HCT116 (cell line): ENCODE results near the gene BFSP1. TPM values are rescaled to one million over a fixed set of nuclear protein-coding genes. Genes with fewer than 3 reads are reported as not detected.

ENCODE experiments used
- ATAC-seq: fragments of 200-7000 bp; cut with Tn5 transposase; 2 replicates; pipeline ENCODE4 v1.9.1; 2020; ENCODE audit warnings: mild to moderate bottlenecking, moderate library complexity
- BruUV-seq: library from RNA; stranded (reverse); fragments of 400-500 nt; replicated peaks from 2 replicates; lab custom pipeline; 2021; lab: Mats Ljungman, UMichigan
- CTCF ChIA-PET: fragments of 300-600 bp; sonication (Branson Sonifier 250); formaldehyde crosslinking; loops from one replicate; lab custom pipeline; 2021; ENCODE audit warnings: antibody characterized with exemption; lab: Charles Lee
- POLR2A ChIA-PET: fragments of 300-600, 350-600 bp; sonication (Branson Sonifier 250); formaldehyde crosslinking; loops from one replicate; lab custom pipeline; 2021; ENCODE audit warnings: antibody characterized with exemption; lab: Charles Lee
- RAD21 ChIA-PET, 2 experiments: fragments of 300-600 bp; sonication (Branson Sonifier 250); formaldehyde crosslinking; loops; one replicate each; lab custom pipeline; 2023; ENCODE audit warnings: low total read pairs in 2 of 2; ENCODE audit not compliant: uncharacterized antibody in 2 of 2, unreplicated experiment in 2 of 2, low non-redundant PET in 1 of 2; lab: Charles Lee
- DNase-seq: peaks from one replicate; pipeline ENCODE4 v3.0.0-alpha.2; 2010; ENCODE audit warnings: low read depth, low spot score
- H2AFZ ChIP-seq: fragments of 200-600 bp; shearing (Covaris generic), sonication (generic); 2 replicates; pipeline ENCODE4 v1.6.1; 2017; ENCODE audit warnings: low read depth, mixed run types, mixed read lengths, antibody characterized with exemption, low read length; ENCODE audit not compliant: poor library complexity, severe bottlenecking
- H3K27ac ChIP-seq: 2 replicates; pipeline ENCODE4 v1.5.1; 2012; ENCODE audit warnings: low read depth, low read length
- H3K27me3 ChIP-seq: fragments of 200-600 bp; sonication (generic); 2 replicates; pipeline ENCODE4 v1.6.1; 2016; ENCODE audit warnings: mixed run types, low read length, mixed read lengths; ENCODE audit not compliant: insufficient read depth
- H3K36me3 ChIP-seq, 2 experiments: fragments of 200-500 bp in 1 of 2; fragments of 200-600 bp in 1 of 2; sonication (Bioruptor generic) in 1 of 2; sonication (generic) in 1 of 2; 2 replicates each; pipeline versions ENCODE4 v1.5.1 to v1.6.1; 2014 to 2016; ENCODE audit warnings: low read length in 2 of 2, inconsistent platforms in 1 of 2, mixed read lengths in 1 of 2, mixed run types in 1 of 2; ENCODE audit not compliant: insufficient read depth in 2 of 2, control insufficient read depth in 1 of 2
- H3K4me1 ChIP-seq, 2 experiments: fragments of 200-600 bp in 1 of 2; sonication (generic) in 1 of 2; 2 replicates each; pipeline versions ENCODE4 v1.5.1 to v1.6.1; 2012 to 2017; ENCODE audit warnings: low read length in 2 of 2, inconsistent platforms in 1 of 2, mild to moderate bottlenecking in 1 of 2, mixed read lengths in 1 of 2, mixed run types in 1 of 2, moderate library complexity in 1 of 2; ENCODE audit not compliant: insufficient read depth in 2 of 2, control insufficient read depth in 1 of 2
- H3K4me2 ChIP-seq: fragments of 200-600 bp; sonication (generic); 2 replicates; pipeline ENCODE4 v1.6.1; 2017; ENCODE audit warnings: mixed run types, low read length, mixed read lengths
- H3K4me3 ChIP-seq, 2 experiments: fragments of 200-600 bp in 1 of 2; sonication (generic) in 1 of 2; replicated peaks in 1 of 2; 2 replicates each; pipeline ENCODE4 v1.5.1; 2011 to 2016; ENCODE audit warnings: low read length in 2 of 2, control low read depth in 1 of 2, low read depth in 1 of 2, mild to moderate bottlenecking in 1 of 2, mixed read lengths in 1 of 2, mixed run types in 1 of 2
- H3K79me2 ChIP-seq: fragments of 200-600 bp; sonication (generic); 2 replicates; pipeline ENCODE4 v1.6.1; 2017; ENCODE audit warnings: mild to moderate bottlenecking, mixed run types, low read length, moderate library complexity, mixed read lengths; ENCODE audit not compliant: insufficient read depth
- H3K9ac ChIP-seq: fragments of 200-600 bp; sonication (generic); 2 replicates; pipeline ENCODE4 v1.6.1; 2016; ENCODE audit warnings: low read length, mixed read lengths
- H3K9me2 ChIP-seq: fragments of 200-600 bp; sonication (generic), shearing (Covaris generic); 2 replicates; pipeline ENCODE4 v1.6.1; 2017; ENCODE audit warnings: mixed run types, mild to moderate bottlenecking, moderate library complexity; ENCODE audit not compliant: insufficient read depth
- H3K9me3 ChIP-seq, 2 experiments: fragments of 200-500 bp in 1 of 2; fragments of 200-600 bp in 1 of 2; sonication (Bioruptor generic) in 1 of 2; sonication (generic) in 1 of 2; 2 replicates each; pipeline ENCODE4 v1.6.1; 2014 to 2017; ENCODE audit warnings: low read length in 2 of 2, mixed read lengths in 2 of 2, inconsistent platforms in 1 of 2, low read depth in 1 of 2, mild to moderate bottlenecking in 1 of 2, mixed run types in 1 of 2, moderate library complexity in 1 of 2; ENCODE audit not compliant: control insufficient read depth in 1 of 2, insufficient read depth in 1 of 2
- H4K20me1 ChIP-seq: fragments of 200-600 bp; sonication (generic), shearing (Covaris generic); 2 replicates; pipeline ENCODE4 v1.6.1; 2017; ENCODE audit warnings: mixed run types, mild to moderate bottlenecking, moderate library complexity; ENCODE audit not compliant: insufficient read depth
- CBX3 ChIP-seq: IDR thresholded peaks from 2 replicates; pipeline ENCODE4 v1.6.1; 2012; ENCODE audit warnings: low read depth
- EGR1 ChIP-seq: IDR thresholded peaks from 2 replicates; pipeline ENCODE4 v1.6.1; 2012; ENCODE audit warnings: low read depth
- ELF1 ChIP-seq: IDR thresholded peaks from 2 replicates; pipeline ENCODE4 v1.6.1; 2012; ENCODE audit warnings: low read depth, borderline replicate concordance
- EZH2 ChIP-seq: fragments of 200-600 bp; sonication (generic); IDR thresholded peaks from 2 replicates; pipeline ENCODE4 v1.6.1; 2017; ENCODE audit warnings: antibody characterized with exemption, mixed run types
- FOSL1 ChIP-seq: IDR thresholded peaks from 2 replicates; pipeline ENCODE4 v1.6.1; 2012; ENCODE audit warnings: low read depth
- POLR2A ChIP-seq: IDR thresholded peaks from 2 replicates; pipeline ENCODE4 v1.7.0; 2011; ENCODE audit warnings: borderline replicate concordance; ENCODE audit not compliant: insufficient read depth, insufficient read length; ENCODE audit errors: extremely low read depth
- POLR2AphosphoS5 ChIP-seq: IDR thresholded peaks from 2 replicates; pipeline ENCODE4 v1.6.1; 2011; ENCODE audit warnings: mild to moderate bottlenecking, low read depth, low read length, moderate library complexity
- SIN3A ChIP-seq: IDR thresholded peaks from 2 replicates; pipeline ENCODE4 v1.6.1; 2012; ENCODE audit warnings: low read depth
- SRF ChIP-seq: IDR thresholded peaks from 2 replicates; pipeline ENCODE4 v1.6.1; 2012; ENCODE audit warnings: low read depth
- YY1 ChIP-seq: IDR thresholded peaks from 2 replicates; pipeline ENCODE4 v1.6.1; 2011; ENCODE audit warnings: low read length, low read depth, moderate library complexity, mild to moderate bottlenecking; ENCODE audit not compliant: insufficient replicate concordance; ENCODE audit errors: extremely low read depth
- ZFX ChIP-seq: fragments of 450-650 bp; IDR thresholded peaks from 2 replicates; pipeline ENCODE4 v1.6.1; 2017
- ZNF274 ChIP-seq: fragments of 200-500 bp; sonication (Bioruptor generic); IDR thresholded peaks from 2 replicates; pipeline ENCODE4 v1.6.1; 2014; ENCODE audit warnings: mild to moderate bottlenecking, low read depth, low read length, inconsistent platforms
- intact Hi-C: fragments of 100-400 bp; cut with micrococcal nuclease; formaldehyde crosslinking; loops from 2 replicates; pipeline ENCODE4 v1.10.0; 2022
- total RNA-seq: library from RNA; stranded (reverse); gene quantifications from one replicate; pipeline ENCODE4 v1.2.1, GENCODE V29; 2021; ENCODE audit not compliant: unreplicated experiment
- TF ChIP-seq, protein P1 (sequence below): IDR thresholded peaks from 2 replicates; pipeline ENCODE4 v1.6.1; 2012; ENCODE audit warnings: low read depth
- TF ChIP-seq, protein P2 (sequence below), 3 experiments: fragments of 200-600 bp in 1 of 3; sonication (generic) in 1 of 3; IDR thresholded peaks in 2 of 3; conservative IDR thresholded peaks in 1 of 3; 2 replicates each; pipeline ENCODE4 v1.5.1; 2012 to 2017; ENCODE audit warnings: low read depth in 2 of 3, low read length in 2 of 3, antibody characterized with exemption in 1 of 3, borderline replicate concordance in 1 of 3, control low read depth in 1 of 3, mild to moderate bottlenecking in 1 of 3, mixed read lengths in 1 of 3, mixed run types in 1 of 3, moderate library complexity in 1 of 3; ENCODE audit not compliant: insufficient read depth in 1 of 3

BFSP1 gene
- total RNA-seq, 1 experiment from 2014 or later: 8.8 TPM

DNA sequence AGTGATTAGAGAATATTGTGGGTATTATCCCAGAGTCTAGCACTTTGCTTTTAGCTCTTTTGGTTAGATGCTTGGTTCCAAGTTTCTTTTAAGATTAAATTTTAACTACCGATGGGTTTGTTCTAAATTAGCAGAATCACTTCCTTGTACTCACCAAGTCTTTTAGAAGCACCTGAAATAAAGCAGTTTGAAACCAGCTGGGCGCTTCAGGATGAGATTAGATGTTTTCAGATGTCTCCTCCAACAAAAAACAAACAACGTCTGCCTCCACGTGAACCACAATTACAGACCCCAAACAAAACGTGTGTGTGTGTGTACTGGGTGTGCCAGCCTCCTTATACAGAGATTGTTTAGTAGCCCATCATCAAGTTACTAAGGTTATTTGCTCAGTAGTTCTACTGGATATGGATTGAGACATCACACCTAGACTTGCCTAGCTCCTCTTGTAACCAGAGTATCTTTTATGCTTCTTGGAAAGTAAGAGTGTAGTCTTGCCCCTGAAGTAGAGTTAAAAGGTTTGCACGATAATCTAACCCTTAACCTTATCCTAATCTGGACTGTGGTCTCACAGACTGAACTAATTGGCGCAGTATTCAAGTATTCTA lies 41.0 kb upstream of the BFSP1 start:
- TF ChIP-seq EZH2 (no peak), ZNF274 (no peak), FOSL1 (no peak), YY1 (no peak), SIN3A (no peak), SRF (no peak)
- no peak overlapping the region for H2AFZ ChIP-seq
- RAD21 ChIA-PET: no interaction called here
- H4K20me1 ChIP-seq: peaks cover 22% of the 10 kb centered on the region; the same call in 1 of the 2 replicates
- no TSS peak for BruUV-seq
- H3K4me3 ChIP-seq: no peak overlapping the region
- H3K9me2 ChIP-seq: no peaks in the 10 kb centered on the region
- CTCF ChIA-PET: interaction anchor here (1.5 kb wide), 1 partner anchor 15 kb away, joined by 3 read pairs; no protein-coding TSS in a partner anchor
- DNase-seq (no peak), ATAC-seq (no peak)
- peaks cover 0 to 6% of the 10 kb centered on the region in 2 experiments; a peak in 2 of 4 replicates for H3K36me3 ChIP-seq
- H3K9me3 ChIP-seq: no peaks in the 10 kb centered on the region
- intact Hi-C loops: no loop called here
- H3K4me1 ChIP-seq: peaks cover 29 to 39% of the 10 kb centered on the region in 2 experiments
- POLR2A ChIA-PET: interaction anchor here (2.7 kb wide), 1 partner anchor 15 kb away, joined by 7 read pairs; no protein-coding TSS in a partner anchor
- H3K27me3 ChIP-seq: no peaks in the 10 kb centered on the region
- H3K79me2 ChIP-seq: peaks cover 79% of the 10 kb centered on the region
- no peak overlapping the region for H3K27ac ChIP-seq
- 0 out of 2 replicates have a peak overlapping the region, but pooled peaks have one; percentile 1 for H3K9ac ChIP-seq
- H3K4me2 ChIP-seq: peak overlapping the region; percentile 85; the same call in 1 of the 2 replicates

DNA sequence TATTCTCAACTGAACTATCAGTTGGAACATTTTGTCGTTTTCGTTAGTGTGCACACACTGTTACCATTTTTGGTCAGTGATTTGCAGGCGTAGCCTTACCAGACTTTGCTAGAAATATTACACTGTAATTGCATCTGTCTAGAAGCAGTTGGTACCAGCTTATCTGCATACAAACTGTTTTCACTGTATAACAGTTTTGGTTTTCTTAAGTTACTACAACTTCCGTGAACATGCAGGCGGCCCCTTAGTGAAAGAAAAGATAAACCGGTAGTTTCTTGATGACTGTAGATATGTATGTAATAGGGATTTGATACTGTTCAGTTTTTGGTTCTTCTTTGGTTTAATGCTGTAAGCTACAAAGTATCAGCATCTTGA lies 40.0 kb upstream of the BFSP1 start:
- BruUV-seq: no TSS peak
- TF ChIP-seq, protein P1, sequence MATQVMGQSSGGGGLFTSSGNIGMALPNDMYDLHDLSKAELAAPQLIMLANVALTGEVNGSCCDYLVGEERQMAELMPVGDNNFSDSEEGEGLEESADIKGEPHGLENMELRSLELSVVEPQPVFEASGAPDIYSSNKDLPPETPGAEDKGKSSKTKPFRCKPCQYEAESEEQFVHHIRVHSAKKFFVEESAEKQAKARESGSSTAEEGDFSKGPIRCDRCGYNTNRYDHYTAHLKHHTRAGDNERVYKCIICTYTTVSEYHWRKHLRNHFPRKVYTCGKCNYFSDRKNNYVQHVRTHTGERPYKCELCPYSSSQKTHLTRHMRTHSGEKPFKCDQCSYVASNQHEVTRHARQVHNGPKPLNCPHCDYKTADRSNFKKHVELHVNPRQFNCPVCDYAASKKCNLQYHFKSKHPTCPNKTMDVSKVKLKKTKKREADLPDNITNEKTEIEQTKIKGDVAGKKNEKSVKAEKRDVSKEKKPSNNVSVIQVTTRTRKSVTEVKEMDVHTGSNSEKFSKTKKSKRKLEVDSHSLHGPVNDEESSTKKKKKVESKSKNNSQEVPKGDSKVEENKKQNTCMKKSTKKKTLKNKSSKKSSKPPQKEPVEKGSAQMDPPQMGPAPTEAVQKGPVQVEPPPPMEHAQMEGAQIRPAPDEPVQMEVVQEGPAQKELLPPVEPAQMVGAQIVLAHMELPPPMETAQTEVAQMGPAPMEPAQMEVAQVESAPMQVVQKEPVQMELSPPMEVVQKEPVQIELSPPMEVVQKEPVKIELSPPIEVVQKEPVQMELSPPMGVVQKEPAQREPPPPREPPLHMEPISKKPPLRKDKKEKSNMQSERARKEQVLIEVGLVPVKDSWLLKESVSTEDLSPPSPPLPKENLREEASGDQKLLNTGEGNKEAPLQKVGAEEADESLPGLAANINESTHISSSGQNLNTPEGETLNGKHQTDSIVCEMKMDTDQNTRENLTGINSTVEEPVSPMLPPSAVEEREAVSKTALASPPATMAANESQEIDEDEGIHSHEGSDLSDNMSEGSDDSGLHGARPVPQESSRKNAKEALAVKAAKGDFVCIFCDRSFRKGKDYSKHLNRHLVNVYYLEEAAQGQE: no peak
- TF ChIP-seq FOSL1 (no peak), ZFX (no peak), SIN3A (no peak), EGR1 (no peak), ELF1 (no peak), POLR2AphosphoS5 (no peak), ZNF274 (no peak), POLR2A (no peak), CBX3 (no peak), SRF (no peak), YY1 (no peak)
- TF ChIP-seq, protein P2, sequence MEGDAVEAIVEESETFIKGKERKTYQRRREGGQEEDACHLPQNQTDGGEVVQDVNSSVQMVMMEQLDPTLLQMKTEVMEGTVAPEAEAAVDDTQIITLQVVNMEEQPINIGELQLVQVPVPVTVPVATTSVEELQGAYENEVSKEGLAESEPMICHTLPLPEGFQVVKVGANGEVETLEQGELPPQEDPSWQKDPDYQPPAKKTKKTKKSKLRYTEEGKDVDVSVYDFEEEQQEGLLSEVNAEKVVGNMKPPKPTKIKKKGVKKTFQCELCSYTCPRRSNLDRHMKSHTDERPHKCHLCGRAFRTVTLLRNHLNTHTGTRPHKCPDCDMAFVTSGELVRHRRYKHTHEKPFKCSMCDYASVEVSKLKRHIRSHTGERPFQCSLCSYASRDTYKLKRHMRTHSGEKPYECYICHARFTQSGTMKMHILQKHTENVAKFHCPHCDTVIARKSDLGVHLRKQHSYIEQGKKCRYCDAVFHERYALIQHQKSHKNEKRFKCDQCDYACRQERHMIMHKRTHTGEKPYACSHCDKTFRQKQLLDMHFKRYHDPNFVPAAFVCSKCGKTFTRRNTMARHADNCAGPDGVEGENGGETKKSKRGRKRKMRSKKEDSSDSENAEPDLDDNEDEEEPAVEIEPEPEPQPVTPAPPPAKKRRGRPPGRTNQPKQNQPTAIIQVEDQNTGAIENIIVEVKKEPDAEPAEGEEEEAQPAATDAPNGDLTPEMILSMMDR (IDR thresholded peaks at IDR 0.05 in 2 of 3, conservative IDR thresholded peaks at IDR 0.05 in 1 of 3; ENCODE audit: borderline replicate concordance in 1 of 3, insufficient read depth in 1 of 3, low read depth in 2 of 3, low read length in 2 of 3): no peak

More for the DNA sequence above, 40.0 kb upstream of the BFSP1 start:
- H3K9me2 ChIP-seq: no peaks in the 10 kb centered on the region
- CTCF ChIA-PET: interaction anchor here (1.5 kb wide), 1 partner anchor 14 kb away, joined by 3 read pairs; no protein-coding TSS in a partner anchor
- H3K27ac ChIP-seq: peak overlapping the region; percentile 98; the same call in 1 of the 2 replicates
- no peaks in the 10 kb centered on the region for H3K9me3 ChIP-seq
- peak overlapping the region; percentile 93 for H3K9ac ChIP-seq
- no peak overlapping the region for H2AFZ ChIP-seq
- DNase-seq (no peak), ATAC-seq (no peak)
- H3K4me2 ChIP-seq: peak overlapping the region; percentile 85
- intact Hi-C loops: no loop called here
- peaks cover 22% of the 10 kb centered on the region; the same call in 1 of the 2 replicates for H4K20me1 ChIP-seq
- peak overlapping the region; percentile 71 to 90 for H3K4me3 ChIP-seq
- RAD21 ChIA-PET: no interaction called here
- POLR2A ChIA-PET: interaction anchor here (1.1 to 2.1 kb wide), 4 partner anchors 9 to 35 kb away, joined by 3 to 38 read pairs (median 12); no protein-coding TSS in a partner anchor
- H3K27me3 ChIP-seq: no peaks in the 10 kb centered on the region
- peaks cover 69% of the 10 kb centered on the region for H3K79me2 ChIP-seq
- peaks cover 29 to 41% of the 10 kb centered on the region in 2 experiments for H3K4me1 ChIP-seq
- peaks cover 0 to 6% of the 10 kb centered on the region in 2 experiments; a peak in 2 of 4 replicates for H3K36me3 ChIP-seq
